22Rv1 (cell line): ENCODE data around the gene NT5C.

ENCODE experiments used
- CTCF ChIP-seq: fragments of 450-650 bp; IDR thresholded peaks from 2 replicates; pipeline ENCODE4 v1.5.1; 2017; ENCODE audit warnings: mild to moderate bottlenecking
- ZFX ChIP-seq: fragments of 450-650 bp; IDR thresholded peaks from 2 replicates; pipeline ENCODE4 v1.6.1; 2017; ENCODE audit warnings: antibody characterized with exemption, borderline replicate concordance

- no peak for TF ChIP-seq CTCF
- TF ChIP-seq ZFX, result no peak
Measured at GRCh38 chr17:75126954-75127353, 4.6 kb downstream of the NT5C start.
